Stimulated activated CD8-positive, alpha-beta memory T cell treated with anti-CD3 and anti-CD28 coated beads, Interleukin-12 subunit alpha, Interleukin-12 subunit beta, amount 100 ng/mL, for 4 hours (primary cell): ENCODE measurements around the gene AMIGO3.
"Not testable (repeated sequence)": the region's sequence is repeated elsewhere in the genome, so short reads cannot be mapped to it uniquely, and the experiment has no call there.

ENCODE experiments used
- DNase-seq: peaks from one replicate; pipeline ENCODE4 v3.0.0-alpha.2; 2020; ENCODE audit warnings: low read depth

The AMIGO3 gene

GRCh38 chr3:49688338-49689045 is 31.0 kb downstream of the AMIGO3 start:
- not testable (repeated sequence) for DNase-seq

DNA sequence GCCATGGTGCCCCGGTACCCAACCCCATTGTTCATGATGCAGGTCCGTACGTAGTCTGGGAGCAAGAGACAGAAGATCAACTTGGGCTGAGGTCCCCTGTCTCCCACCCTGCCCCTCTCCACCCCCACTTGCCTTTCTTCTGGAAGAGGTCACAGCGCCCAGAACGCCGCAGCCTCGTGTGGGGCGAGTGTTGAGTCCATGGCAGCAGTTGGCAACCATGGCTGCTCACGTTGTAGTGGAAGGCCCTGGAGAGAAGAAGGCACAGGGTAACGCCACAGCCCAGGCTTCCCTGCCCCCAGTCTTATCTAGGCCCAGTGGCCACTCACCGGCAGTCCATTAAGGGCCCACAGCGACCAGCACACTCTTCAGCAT is 32.1 kb downstream of the AMIGO3 start:
- not testable (repeated sequence) for DNase-seq

- DNase-seq, result not testable (repeated sequence)
Observed at GRCh38 chr3:49686769-49687423, 32.6 kb downstream of the AMIGO3 start.

- not testable (repeated sequence) for DNase-seq
Observed at GRCh38 chr3:49686346-49686745, 33.1 kb downstream of the AMIGO3 start.

DNA sequence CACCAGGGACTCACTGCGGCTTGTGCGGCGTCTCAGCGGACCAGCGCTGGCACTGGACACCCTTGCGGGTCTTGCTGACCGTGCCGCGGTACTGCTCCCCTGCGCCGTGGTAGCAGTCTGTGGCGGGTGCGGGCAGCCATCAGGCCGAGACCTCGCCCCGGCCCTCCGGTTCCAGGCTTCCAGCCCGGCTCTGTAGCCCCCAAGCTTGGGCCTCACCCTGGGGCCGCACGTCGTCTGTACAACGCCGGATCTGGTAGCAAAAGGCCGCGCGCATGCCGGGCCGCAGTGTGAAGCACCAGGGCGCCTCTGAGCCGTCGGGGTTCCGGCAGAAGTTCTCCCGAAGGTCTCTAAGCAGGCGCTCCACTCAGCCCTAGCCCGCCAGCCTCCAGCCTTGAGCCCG is 33.6 kb downstream of the AMIGO3 start:
- DNase-seq, result not testable (repeated sequence)

GRCh38 chr3:49685103-49685502 is 34.4 kb downstream of the AMIGO3 start:
- DNase-seq, result not testable (repeated sequence)

- not testable (repeated sequence) for DNase-seq
Observed at GRCh38 chr3:49684453-49684852, 35.0 kb downstream of the AMIGO3 start.

DNA sequence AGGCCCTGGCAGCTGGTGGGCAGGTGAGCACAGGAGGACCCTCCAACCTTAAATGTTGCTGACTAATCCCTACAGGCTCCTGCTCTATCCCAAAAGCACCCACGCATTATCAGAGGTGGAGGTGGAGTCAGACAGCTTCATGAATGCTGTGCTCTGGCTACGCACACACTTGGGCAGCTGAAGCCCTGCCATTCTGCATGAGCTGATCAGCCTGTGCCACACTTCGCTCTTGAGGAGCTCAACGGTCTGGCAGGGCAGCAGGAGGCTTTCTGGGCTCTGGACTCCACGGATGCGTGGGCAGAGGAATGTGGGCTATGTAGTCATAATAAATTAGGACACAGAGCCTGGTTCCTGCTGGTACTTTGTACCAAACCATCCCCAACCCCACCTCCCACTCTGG is 36.3 kb downstream of the AMIGO3 start:
- DNase-seq, result no peak

- DNase-seq, result no peak
Observed at GRCh38 chr3:49681543-49681942, 37.9 kb downstream of the AMIGO3 start.

DNA sequence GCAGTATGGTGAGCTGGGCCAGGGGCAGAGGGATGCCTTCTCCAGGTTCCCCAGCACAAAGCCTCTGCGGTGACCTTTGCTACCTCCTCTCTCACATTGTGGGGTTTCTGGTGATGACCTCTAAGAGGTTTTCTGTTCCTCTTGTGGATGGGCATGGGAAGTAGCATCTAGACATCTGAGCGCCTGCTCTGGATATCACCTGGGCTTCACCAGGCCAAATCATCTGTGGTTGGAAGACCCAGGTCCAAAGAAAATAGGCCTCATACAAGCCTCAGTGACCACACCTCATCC is 38.3 kb downstream of the AMIGO3 start:
- DNase-seq, result no peak

- DNase-seq, result no peak
Observed at GRCh38 chr3:49680493-49681231, 38.8 kb downstream of the AMIGO3 start.

GRCh38 chr3:49675912-49676311 is 43.6 kb downstream of the AMIGO3 start:
- no peak for DNase-seq

- no peak for DNase-seq
Observed at GRCh38 chr3:49674497-49674983, 44.9 kb downstream of the AMIGO3 start.

GRCh38 chr3:49673715-49674496 is 45.6 kb downstream of the AMIGO3 start, which contains the start of gene APEH:
Gene APEH (plus strand): TSS chr3:49674351. CDS start chr3:49674402, 51 bp downstream.
- peak; percentile 96 for DNase-seq

GRCh38 chr3:49673121-49673714 is 46.3 kb downstream of the AMIGO3 start:
- no peak for DNase-seq

DNA sequence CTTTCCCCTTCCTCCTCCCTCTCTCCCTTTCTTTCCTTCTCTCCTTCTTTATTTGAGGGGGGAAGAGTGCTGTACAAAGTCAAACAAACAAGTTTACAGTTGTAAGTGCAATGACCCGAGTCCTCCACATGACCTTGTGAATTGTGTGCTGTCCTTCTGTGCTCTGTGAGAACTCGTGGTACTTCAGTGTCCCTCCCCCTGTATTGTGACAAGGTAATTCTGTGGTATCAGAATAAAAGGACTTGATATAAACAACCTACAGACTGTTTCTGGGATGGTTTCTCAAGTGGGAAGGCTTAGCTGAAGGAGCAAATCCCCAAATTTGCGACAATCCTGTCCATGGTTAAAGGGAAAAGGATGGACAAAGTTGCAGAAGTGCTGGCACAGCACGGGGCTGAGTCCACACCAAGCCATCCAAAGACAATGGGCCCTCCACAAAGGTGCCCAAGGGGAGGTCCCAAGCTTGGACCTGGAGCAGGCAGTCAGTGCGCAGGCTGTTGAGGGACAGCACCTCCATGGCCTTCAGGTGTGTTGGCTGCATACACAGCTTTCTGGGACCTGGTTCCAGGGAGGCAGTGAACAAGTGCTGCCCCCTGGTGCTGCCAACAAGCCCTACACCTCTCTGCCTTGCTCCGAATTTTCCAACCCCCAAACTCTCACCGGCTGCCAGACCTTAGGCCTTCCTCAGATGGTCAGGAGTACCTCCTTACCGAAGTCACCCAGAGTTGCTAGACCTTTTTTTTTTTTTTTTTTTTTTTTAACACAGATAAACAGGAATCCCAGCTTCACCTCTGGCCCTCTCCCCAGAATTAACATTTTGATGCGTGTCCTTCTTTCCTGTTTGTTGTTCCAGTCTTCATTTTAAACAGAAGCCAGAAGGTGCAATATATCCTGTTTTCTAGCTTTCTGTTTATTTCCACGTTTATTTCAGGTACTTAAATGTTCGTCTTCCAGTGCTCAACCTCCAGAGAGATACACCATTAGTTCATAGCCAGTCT is 47.9 kb downstream of the AMIGO3 start:
- peak; percentile 50 for DNase-seq

DNA sequence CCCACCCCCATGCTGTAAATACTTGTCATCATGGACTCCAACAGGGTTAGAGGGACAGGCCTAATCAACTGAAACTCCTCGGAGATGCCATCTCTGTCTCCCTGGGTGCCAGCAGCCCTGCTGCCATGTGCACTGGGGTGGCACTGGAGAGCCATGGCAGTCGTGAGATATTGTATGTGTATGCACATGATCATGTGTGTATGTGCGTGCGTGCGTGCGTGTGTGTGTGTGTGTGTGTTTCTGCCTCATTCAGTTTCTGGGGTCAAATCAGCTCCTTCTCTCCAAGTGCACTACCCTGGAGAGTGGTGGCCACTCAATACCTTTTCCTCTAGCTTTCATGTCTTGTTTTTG is 48.6 kb downstream of the AMIGO3 start:
- no peak for DNase-seq

- DNase-seq, result no peak
Observed at GRCh38 chr3:49669352-49669751, 50.1 kb downstream of the AMIGO3 start.

- DNase-seq, result no peak
Observed at GRCh38 chr3:49668861-49669260, 50.6 kb downstream of the AMIGO3 start.

DNA sequence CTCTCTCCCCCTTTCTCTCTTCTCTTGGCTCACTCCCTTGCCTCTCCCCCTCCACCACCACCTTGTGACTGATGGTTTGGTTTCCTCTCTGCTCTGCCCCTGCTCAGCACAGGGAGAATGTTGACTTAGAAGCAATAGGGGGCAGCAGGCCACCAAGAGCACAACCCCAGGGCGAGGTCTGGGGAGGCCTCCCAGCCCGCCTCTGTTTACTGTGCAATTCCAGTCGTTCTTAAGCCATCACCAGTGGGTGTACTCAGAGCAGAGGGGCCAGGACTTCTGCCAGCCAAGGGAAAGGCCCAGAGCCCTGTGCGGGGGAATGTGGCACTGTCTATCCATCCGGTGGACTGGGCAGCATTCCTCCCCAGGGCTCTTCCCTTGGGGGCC is 51.1 kb downstream of the AMIGO3 start:
- DNase-seq, result no peak
